IMR-90 (cell line): ENCODE measurements around the gene CTF1. TPM values are rescaled to one million over a fixed set of nuclear protein-coding genes. Genes with fewer than 3 reads are reported as not detected.
"Not testable (repeated sequence)": the region's sequence is repeated elsewhere in the genome, so short reads cannot be mapped to it uniquely, and the experiment has no call there.

Experiments
- ATAC-seq: fragments of 200-7000 bp; cut with Tn5 transposase; 2 replicates; pipeline ENCODE4 v1.9.1; 2020; ENCODE audit warnings: low read depth, mild to moderate bottlenecking, moderate library complexity
- BruUV-seq: library from RNA; stranded (reverse); fragments of 400-500 nt; replicated peaks from 2 replicates; lab custom pipeline; 2021; lab: Mats Ljungman, UMichigan
- CTCF ChIA-PET: fragments of 300-600 bp; formaldehyde crosslinking; extraction: SDS; loops from one replicate; lab custom pipeline; 2021; ENCODE audit warnings: antibody characterized with exemption; lab: Yijun Ruan, JAX
- POLR2A ChIA-PET: fragments of 300-600 bp; sonication (Branson Sonifier 250); formaldehyde crosslinking; loops from one replicate; lab custom pipeline; 2022; ENCODE audit warnings: antibody characterized with exemption; ENCODE audit not compliant: unreplicated experiment; lab: Charles Lee
- DNase-seq: peaks from one replicate; pipeline ENCODE4 v3.0.0; 2013
- H2AFZ ChIP-seq: replicated peaks from 2 replicates; pipeline ENCODE3; 2013; ENCODE audit warnings: low read length, mild to moderate bottlenecking; ENCODE audit not compliant: poor library complexity
- H2AK5ac ChIP-seq: 2 replicates; pipeline ENCODE4 v1.6.1; 2013; ENCODE audit warnings: low read depth, low read length, inconsistent platforms
- H2AK9ac ChIP-seq: replicated peaks from 2 replicates; pipeline ENCODE3; 2013; ENCODE audit warnings: mild to moderate bottlenecking, low read depth, low read length, moderate library complexity; ENCODE audit not compliant: poor library complexity
- H2BK120ac ChIP-seq: 2 replicates; pipeline ENCODE4 v1.6.1; 2013; ENCODE audit warnings: low read depth, low read length, inconsistent platforms
- H2BK15ac ChIP-seq: 3 replicates; pipeline ENCODE4 v1.6.1; 2013; ENCODE audit warnings: low read depth, low read length, inconsistent platforms
- H2BK20ac ChIP-seq: 2 replicates; pipeline ENCODE4 v1.6.1; 2013; ENCODE audit warnings: low read depth, mild to moderate bottlenecking, inconsistent platforms, low read length, moderate library complexity
- H2BK5ac ChIP-seq: 2 replicates; pipeline ENCODE4 v1.6.1; 2013; ENCODE audit warnings: mild to moderate bottlenecking, low read depth, low read length, inconsistent platforms; ENCODE audit not compliant: poor library complexity, severe bottlenecking
- H3K14ac ChIP-seq: replicated peaks from 2 replicates; pipeline ENCODE4 v1.6.1; 2013; ENCODE audit warnings: low read depth, low read length, inconsistent platforms
- H3K18ac ChIP-seq: 2 replicates; pipeline ENCODE4 v1.6.1; 2013; ENCODE audit warnings: low read depth, low read length, control low read depth
- H3K23ac ChIP-seq: 2 replicates; pipeline ENCODE4 v1.6.1; 2013; ENCODE audit warnings: low read depth, low read length, inconsistent platforms
- H3K27ac ChIP-seq: 2 replicates; pipeline ENCODE4 v1.5.1; 2013; ENCODE audit warnings: mild to moderate bottlenecking, control low read depth, low read length; ENCODE audit not compliant: insufficient read depth
- H3K27me3 ChIP-seq: 2 replicates; pipeline ENCODE4 v1.6.1; 2013; ENCODE audit warnings: low read length; ENCODE audit not compliant: control insufficient read depth, insufficient read depth
- H3K36me3 ChIP-seq: 2 replicates; pipeline ENCODE4 v1.6.1; 2013; ENCODE audit warnings: low read length, mixed read lengths; ENCODE audit not compliant: control insufficient read depth, insufficient read depth
- H3K4ac ChIP-seq: 2 replicates; pipeline ENCODE4 v1.6.1; 2013; ENCODE audit warnings: low read depth, low read length, inconsistent platforms
- H3K4me1 ChIP-seq: 2 replicates; pipeline ENCODE4 v1.6.1; 2013; ENCODE audit warnings: low read length, mixed read lengths; ENCODE audit not compliant: control insufficient read depth, insufficient read depth
- H3K4me2 ChIP-seq: 2 replicates; pipeline ENCODE4 v1.6.1; 2013; ENCODE audit warnings: low read depth, mild to moderate bottlenecking, control low read depth, low read length, moderate library complexity
- H3K4me3 ChIP-seq: 2 replicates; pipeline ENCODE4 v1.5.1; 2013; ENCODE audit warnings: low read depth, mild to moderate bottlenecking, control low read depth, low read length, moderate library complexity; ENCODE audit not compliant: insufficient read depth
- H3K56ac ChIP-seq: 2 replicates; pipeline ENCODE4 v1.6.1; 2013; ENCODE audit warnings: low read length, inconsistent platforms; ENCODE audit not compliant: insufficient read depth; ENCODE audit errors: extremely low read depth
- H3K79me1 ChIP-seq, 2 experiments: 2 replicates each; pipeline ENCODE4 v1.6.1; 2013; ENCODE audit warnings: low read length in 2 of 2, inconsistent platforms in 1 of 2, low read depth in 1 of 2
- H3K9ac ChIP-seq: 2 replicates; pipeline ENCODE4 v1.6.1; 2013; ENCODE audit warnings: low read depth, low read length, control low read depth
- H3K9me1 ChIP-seq: 2 replicates; pipeline ENCODE4 v1.6.1; 2013; ENCODE audit warnings: low read length, inconsistent platforms; ENCODE audit not compliant: insufficient read depth
- H3K9me3 ChIP-seq: 2 replicates; pipeline ENCODE4 v1.6.1; 2013; ENCODE audit warnings: low read length; ENCODE audit not compliant: control insufficient read depth, insufficient read depth
- H4K20me1 ChIP-seq: 2 replicates; pipeline ENCODE4 v1.6.1; 2013; ENCODE audit warnings: low read length, inconsistent platforms; ENCODE audit not compliant: insufficient read depth
- H4K5ac ChIP-seq: 2 replicates; pipeline ENCODE4 v1.6.1; 2013; ENCODE audit warnings: mild to moderate bottlenecking, low read depth, low read length, control low read depth
- H4K8ac ChIP-seq, 2 experiments: 2 replicates each; pipeline ENCODE4 v1.6.1; 2013; ENCODE audit warnings: low read depth in 2 of 2, low read length in 2 of 2, control low read depth in 1 of 2, inconsistent platforms in 1 of 2
- H4K91ac ChIP-seq: 2 replicates; pipeline ENCODE4 v1.6.1; 2013; ENCODE audit warnings: low read depth, low read length, inconsistent platforms; ENCODE audit not compliant: insufficient read depth
- WGBS, 2 experiments: methylation state at CpG; one replicate each; pipeline versions ENCODE4 v1.1.5 to v1.1.7; 2013; ENCODE audit warnings: missing lambda C conversion rate in 2 of 2; ENCODE audit not compliant: insufficient read length in 1 of 2; ENCODE audit errors: extremely low coverage in 2 of 2; 5-methylcytosine and 5-hydroxymethylcytosine counted together
- dilution Hi-C: fragments of 300-500 bp; cut with HindIII; formaldehyde crosslinking; loops from one replicate; pipeline ENCODE4 v1.14.3; 2018; ENCODE audit warnings: low sequenced_read_pairs; ENCODE audit not compliant: unreplicated experiment
- in situ Hi-C: fragments of 300-500 bp; cut with MboI; formaldehyde crosslinking; loops from 3 replicates; pipeline ENCODE4 v1.14.3; 2019; ENCODE audit warnings: low sequenced_read_pairs, inconsistent platforms, mixed read lengths
- intact Hi-C: fragments of 100-400 bp; cut with micrococcal nuclease; formaldehyde crosslinking; loops from 2 replicates; pipeline ENCODE4 v1.10.0; 2022
- polyA plus RNA-seq, 3 experiments: library from polyadenylated mRNA; depleted of rRNA; stranded (reverse); fragments of >200 nt; gene quantifications; 2 replicates each; pipeline ENCODE4 v1.2.3, GENCODE V29; 2012; ENCODE audit warnings: low replicate concordance in 1 of 3
- total RNA-seq: library from RNA; depleted of rRNA; stranded (reverse); fragments of >200 nt; gene quantifications from 2 replicates; pipeline ENCODE4 v1.2.3, GENCODE V29; 2012

Gene CTF1
- total and polyA plus RNA-seq, 2 of the 4 experiments (the other 2 are of a cell fraction) = 0.18 to 12.9 TPM

DNA sequence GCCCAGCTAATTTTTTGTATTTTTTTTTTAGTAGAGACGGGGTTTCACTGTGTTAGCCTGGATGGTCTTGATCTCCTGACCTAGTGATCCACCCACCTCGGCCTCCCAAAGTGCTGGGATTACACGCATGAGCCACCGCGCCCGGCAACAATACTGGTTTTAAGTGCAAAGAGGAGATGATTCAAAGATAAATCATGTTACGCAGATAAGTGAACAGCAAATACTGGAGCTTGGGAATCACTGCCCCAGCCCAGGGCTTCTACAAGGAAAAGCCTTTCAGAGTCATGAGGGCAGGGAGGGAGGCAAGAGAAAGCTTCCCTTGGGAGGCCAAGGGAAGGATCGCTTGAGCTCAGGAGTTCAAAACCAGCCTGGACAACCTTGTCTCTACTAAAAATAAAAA lies 43.2 kb downstream of the CTF1 start:
- in situ Hi-C loops, H3K27me3 ChIP-seq, H2AK5ac ChIP-seq, intact Hi-C loops, POLR2A ChIA-PET, H3K4ac ChIP-seq, H3K9ac ChIP-seq, H2BK15ac ChIP-seq, DNase-seq, BruUV-seq, H3K18ac ChIP-seq, dilution Hi-C loops, H2BK120ac ChIP-seq, H3K4me3 ChIP-seq, ATAC-seq, H3K9me1 ChIP-seq, H4K8ac ChIP-seq, H2AFZ ChIP-seq, H2AK9ac ChIP-seq, H3K14ac ChIP-seq, H3K27ac ChIP-seq, H2BK20ac ChIP-seq, H4K5ac ChIP-seq, H3K23ac ChIP-seq, H3K4me2 ChIP-seq, H2BK5ac ChIP-seq, H3K4me1 ChIP-seq, H3K56ac ChIP-seq, CTCF ChIA-PET, H4K91ac ChIP-seq, H3K9me3 ChIP-seq: not testable (repeated sequence)
- peaks cover 31 to 49% of the 10 kb centered on the region in 2 experiments for H3K79me1 ChIP-seq
- H4K20me1 ChIP-seq = peaks cover 17% of the 10 kb centered on the region
- H3K36me3 ChIP-seq = peaks cover 46% of the 10 kb centered on the region
- WGBS, 2 experiments = 94% methylated on average over 6 of the region's 8 CpGs; no CpG with 5 or more reads in 1 of the 2 experiments
